Adipocyte (in vitro differentiated cells): Measurements from ENCODE around the gene MEF2C.

ENCODE experiments used
- DNase-seq: peaks from one replicate; pipeline ENCODE4 v3.0.0-alpha.2; 2015; ENCODE audit warnings: low read depth
- H3K27me3 ChIP-seq: replicated peaks from 2 replicates; pipeline ENCODE4 v1.7.0; 2013; ENCODE audit warnings: mild to moderate bottlenecking, low read length, moderate library complexity; ENCODE audit not compliant: control insufficient read depth, insufficient read depth
- H3K36me3 ChIP-seq: 2 replicates; pipeline ENCODE4 v1.7.0; 2013; ENCODE audit warnings: low read length, mild to moderate bottlenecking, moderate library complexity; ENCODE audit not compliant: control insufficient read depth, insufficient read depth, severe bottlenecking
- H3K4me1 ChIP-seq: 2 replicates; pipeline ENCODE4 v1.7.0; 2013; ENCODE audit warnings: mild to moderate bottlenecking, low read length, moderate library complexity; ENCODE audit not compliant: control insufficient read depth, insufficient read depth
- H3K4me3 ChIP-seq: 2 replicates; pipeline ENCODE4 v1.7.0; 2013; ENCODE audit warnings: mild to moderate bottlenecking, low read length, moderate library complexity
- H3K9ac ChIP-seq: 2 replicates; pipeline ENCODE4 v1.7.0; 2013; ENCODE audit warnings: mild to moderate bottlenecking, low read length, moderate library complexity
- H3K9me3 ChIP-seq: 2 replicates; pipeline ENCODE4 v1.7.0; 2013; ENCODE audit warnings: mild to moderate bottlenecking, low read length, moderate library complexity; ENCODE audit not compliant: control insufficient read depth

The MEF2C gene

GRCh38 chr5:88670461-88670860 is 212.5 kb downstream of the MEF2C start:
- peaks cover 5% of the 10 kb centered on the region for H3K9me3 ChIP-seq
- no peak overlapping the region for H3K9ac ChIP-seq
- H3K4me3 ChIP-seq = no peak overlapping the region
- no peak for DNase-seq
- no peaks in the 10 kb centered on the region for H3K36me3 ChIP-seq
- peaks cover 15% of the 10 kb centered on the region for H3K4me1 ChIP-seq
- H3K27me3 ChIP-seq = peaks cover 97% of the 10 kb centered on the region

GRCh38 chr5:88669371-88670050 is 213.5 kb downstream of the MEF2C start:
- peaks cover 98% of the 10 kb centered on the region for H3K27me3 ChIP-seq
- H3K36me3 ChIP-seq = no peaks in the 10 kb centered on the region

GRCh38 chr5:88667496-88668201 is 215.3 kb downstream of the MEF2C start:
- H3K4me3 ChIP-seq = peak overlapping the region; percentile 82

More at GRCh38 chr5:88669371-88670050, 213.5 kb downstream of the MEF2C start:
- Histone ChIP-seq H3K4me3 (no peak overlapping the region), H3K4me1 (peaks cover 6% of the 10 kb centered on the region), H3K9me3 (peaks cover 5% of the 10 kb centered on the region), H3K9ac (no peak overlapping the region)
- DNase-seq = no peak

More at GRCh38 chr5:88667496-88668201, 215.3 kb downstream of the MEF2C start:
- no peak for DNase-seq
- Histone ChIP-seq H3K9me3 (peaks cover 2% of the 10 kb centered on the region), H3K27me3 (peaks cover 99% of the 10 kb centered on the region), H3K9ac (no peak overlapping the region), H3K4me1 (peaks cover 4% of the 10 kb centered on the region), H3K36me3 (no peaks in the 10 kb centered on the region)
